ENCODE results near the gene HMCN2.

The HMCN2 gene

DNA sequence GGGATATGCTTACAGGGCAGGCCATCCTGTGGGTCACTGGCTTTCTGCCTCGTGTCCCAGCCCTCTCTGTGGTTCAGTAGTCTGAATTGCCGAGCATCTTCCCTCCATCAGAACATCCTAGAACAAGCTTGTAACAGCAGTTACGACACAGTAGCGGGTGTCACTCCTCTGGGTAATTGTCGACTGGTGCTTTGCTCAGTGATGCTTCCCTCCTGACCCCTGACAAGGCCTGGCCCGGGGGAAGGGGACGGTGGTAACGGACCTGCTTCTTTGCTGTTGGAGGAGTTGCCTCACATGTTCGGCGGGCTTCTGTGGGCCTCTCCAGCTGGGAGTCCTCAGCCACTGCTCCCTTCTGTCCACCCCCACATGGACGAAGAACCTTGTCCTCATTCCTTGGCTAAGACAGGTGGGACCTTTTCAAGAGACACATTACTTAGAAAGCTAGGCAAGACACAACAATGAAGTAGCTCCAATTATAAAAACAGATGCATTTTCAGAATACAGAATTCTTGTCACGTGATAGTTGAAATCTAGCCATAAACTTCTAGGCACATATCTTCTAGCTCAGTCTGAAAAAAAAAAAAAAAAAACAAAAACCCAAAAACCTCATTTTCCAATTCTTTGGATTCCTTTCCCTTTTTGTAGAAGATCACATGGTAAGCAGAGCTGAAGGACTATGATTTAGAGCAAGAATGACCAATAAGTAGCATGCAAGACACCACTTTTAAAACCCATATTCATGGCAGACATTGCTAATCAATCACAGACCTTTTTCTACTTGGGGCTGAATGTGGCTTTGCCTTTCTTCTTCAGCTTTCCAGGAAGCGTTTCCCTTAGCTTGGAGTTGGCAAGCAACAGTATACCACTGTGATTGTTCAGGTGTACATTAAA, 25.0 kb downstream of the HMCN2 start:
- no peak for DNase-seq

DNA sequence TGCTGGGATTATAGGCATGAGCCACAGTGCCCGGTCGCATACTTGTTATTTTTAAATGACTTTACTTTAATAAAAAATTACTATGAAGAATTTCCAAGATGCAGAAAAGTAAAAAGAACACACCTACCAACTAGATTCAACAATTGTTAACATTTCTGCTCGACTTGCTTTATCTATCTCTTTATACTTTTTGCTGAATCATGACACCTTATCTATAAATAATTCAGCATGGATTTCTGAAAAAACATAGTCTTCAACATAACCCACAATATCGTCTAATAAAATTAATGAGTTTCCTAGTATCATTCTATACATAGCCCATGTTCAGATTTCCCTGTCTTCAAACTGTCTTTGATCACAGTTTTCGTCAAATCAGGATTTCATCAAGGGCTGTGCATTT, 25.9 kb downstream of the HMCN2 start:
- DNase-seq: no peak

DNA sequence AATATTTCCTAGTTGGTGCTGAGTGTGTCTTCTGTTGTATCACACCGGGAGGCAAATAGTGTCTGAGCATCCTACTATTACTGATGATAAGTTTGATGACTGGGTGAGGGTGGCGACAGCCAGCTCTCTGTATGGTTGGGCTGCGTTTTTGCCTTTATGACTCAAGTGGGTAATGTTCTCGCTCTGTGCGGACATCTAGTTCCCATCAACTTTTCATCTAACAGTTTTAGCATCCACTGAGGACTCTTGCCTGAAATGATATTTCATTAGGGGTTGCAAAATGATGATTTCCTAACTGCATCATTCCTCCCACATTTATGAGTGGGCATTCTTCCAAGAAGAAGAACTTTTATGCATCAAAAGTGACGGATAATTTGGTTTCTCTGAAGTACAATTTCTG, 26.5 kb downstream of the HMCN2 start:
- DNase-seq: no peak

DNA sequence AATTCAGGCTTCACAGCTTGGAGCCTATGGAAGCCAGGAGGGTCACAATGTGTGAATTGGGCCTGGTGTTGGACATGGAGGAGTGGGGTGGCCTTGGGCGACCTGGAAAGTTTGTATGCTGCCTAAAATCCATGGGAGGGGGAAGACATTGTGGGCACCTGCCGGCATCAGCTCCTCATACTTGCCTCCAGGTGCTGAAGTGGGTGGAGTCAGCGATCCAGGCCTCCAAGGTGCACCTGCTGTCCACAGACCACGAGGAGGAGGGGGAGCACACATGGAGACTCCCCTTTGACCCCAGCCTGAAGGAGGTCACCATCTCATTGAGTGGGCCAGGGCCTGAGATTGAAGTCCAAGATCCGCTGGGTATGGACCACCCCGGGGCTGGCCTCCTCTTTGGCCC, 29.1 kb downstream of the HMCN2 start:
- no peak for DNase-seq

DNA sequence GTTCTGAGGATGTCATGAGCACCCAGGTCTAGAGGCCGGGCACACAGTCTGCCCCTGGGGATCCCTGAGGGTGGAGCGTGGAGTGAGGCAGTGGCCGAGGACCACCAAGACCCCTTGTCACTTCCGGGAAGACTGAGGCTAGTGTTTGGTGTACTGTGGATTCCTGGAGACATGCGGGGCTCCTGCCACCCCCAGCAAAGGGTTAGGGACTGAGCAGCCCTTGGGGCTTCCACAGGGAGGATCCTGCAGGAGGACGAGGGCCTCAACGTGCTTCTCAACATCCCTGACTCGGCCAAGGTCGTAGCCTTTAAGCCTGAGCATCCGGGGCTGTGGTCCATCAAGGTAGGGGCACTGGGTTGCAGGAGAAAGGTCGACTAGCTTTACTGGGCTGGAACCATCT, 29.9 kb downstream of the HMCN2 start:
- DNase-seq: no peak

DNA sequence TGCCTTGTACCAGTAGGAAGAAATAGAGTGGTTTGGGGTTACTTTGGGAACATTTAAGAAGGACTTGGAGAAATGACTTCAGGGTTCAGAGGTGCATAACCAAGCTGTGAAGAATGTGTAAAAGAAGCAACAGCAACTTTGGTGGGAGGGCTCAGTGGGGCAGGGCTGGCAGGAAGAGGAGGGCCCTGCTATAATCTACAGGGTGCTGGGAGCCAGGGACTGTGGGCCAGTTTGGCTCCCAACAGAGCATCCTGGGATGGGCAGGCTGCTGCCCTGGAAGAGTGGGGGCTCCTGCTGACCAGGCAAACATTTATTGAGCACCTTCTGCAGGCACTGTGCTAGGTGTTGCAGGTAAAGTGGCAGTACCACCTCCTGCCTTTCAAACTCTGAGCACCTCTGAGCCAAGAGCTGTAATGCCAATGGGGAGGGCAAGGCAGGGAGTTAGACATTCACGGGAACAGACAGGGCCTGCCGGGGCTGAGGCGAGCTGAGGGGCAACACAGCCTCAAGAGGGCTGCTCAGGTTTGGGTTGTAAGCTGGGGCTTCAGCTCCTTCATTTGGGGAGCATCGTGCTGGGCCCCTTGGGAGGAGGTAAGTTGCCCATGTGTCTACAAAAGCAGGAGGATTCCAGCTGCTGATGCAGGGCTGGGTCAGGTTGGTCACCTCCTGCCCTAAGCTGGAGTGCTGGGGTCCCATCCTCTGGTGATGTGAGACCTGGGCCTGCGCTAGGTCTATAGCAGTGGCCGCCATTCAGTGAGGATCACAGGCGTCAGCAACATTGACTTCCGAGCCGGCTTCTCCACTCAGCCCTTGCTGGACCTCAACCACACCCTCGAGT, 30.6 kb downstream of the HMCN2 start:
- DNase-seq: no peak

DNA sequence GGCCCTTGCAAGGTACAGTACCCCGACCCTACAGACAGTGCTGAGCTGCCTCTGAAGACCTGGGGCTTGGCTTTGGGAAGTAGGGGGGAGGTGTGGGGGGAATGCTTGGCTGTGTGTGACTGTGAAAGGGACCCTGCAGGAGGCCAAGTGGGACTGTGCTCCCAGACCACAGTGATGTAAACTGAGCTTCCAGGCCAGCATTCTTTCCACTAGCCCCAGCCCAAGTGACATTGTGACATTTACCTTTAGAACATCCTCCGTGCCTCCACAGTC, 31.2 kb downstream of the HMCN2 start:
- DNase-seq: no peak

DNA sequence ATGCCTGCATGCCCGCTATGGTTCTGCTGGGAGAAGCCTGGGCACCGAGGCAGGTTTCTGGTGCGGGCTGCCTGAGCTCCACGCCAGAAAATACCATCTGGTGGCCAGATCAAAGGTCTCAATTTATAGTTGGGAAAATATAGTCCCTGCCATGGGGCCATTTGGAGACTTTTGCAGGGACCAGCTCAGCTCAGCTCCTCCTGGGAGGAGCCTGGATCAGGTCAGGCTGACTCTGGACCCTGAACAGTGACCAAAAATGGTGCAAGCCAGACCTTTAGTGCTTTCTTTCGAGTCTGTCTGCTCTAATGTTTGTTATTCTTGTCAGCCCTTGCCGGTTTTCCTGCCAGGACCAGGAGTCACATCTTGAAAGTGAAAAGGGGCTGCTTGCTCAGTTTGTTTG, 31.8 kb downstream of the HMCN2 start:
- no peak for DNase-seq

DNA sequence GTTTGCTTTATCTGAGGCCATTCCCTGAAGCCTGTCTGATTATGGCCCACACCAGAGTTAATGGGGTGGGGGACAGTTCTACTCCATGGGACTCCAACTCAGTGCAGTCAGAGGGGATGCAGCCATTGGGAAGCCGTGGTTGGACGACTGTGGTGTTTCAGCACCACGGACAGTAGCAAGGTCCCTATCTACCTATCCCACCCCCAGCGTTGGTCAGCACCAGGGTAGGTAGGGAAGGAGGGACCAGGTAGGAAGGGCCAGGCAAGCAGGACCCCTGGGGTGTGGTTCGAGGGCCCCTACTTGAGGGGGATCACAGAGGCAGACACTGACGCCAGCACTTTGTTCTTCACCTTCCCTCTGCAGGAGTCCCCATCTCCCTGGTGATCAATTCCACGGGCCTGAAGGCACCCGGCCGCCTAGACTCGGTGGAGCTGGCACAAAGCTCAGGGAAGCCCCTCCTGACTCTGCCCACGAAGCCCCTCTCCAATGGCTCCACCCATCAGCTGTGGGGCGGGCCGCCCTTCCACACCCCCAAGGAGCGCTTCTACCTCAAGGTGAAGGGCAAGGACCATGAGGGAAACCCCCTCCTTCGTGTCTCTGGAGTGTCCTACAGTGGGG, 33.2 kb downstream of the HMCN2 start:
- DNase-seq: peak; percentile 16

DNA sequence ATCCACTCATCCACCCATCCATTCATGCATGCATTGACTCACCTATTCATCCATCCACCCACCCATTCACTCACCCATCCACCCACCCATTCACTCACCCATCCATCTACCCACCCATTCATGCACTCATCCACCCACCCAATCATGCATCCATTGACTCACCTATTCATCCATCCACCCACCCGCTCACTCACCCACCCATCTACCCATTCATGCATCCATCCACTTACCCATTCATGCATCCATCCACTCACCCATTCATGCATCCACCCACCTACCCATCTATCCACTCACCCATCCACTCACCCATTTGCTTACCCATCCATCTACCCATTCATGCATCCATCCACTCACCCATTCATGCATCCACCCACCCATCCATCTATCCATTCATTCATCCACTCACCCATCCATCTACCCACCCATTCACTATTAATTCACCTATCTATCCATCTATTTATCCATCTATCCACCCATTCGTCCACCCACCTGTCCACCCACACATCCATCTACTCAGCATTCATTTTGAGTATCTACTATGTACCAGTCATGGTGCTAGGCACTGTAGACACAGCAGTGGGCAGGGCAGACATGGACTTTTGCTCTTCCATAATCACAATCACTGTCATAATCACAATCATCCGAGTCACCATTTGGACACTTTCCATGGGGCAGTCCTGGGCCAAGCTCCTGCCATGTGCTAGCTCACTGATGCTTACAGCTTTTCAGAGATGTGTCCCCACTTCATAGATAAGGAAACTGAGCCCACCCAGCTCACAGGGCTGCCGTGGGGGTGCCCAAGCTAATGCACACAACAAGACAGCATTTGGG, 34.4 kb downstream of the HMCN2 start:
- DNase-seq: no peak

DNA sequence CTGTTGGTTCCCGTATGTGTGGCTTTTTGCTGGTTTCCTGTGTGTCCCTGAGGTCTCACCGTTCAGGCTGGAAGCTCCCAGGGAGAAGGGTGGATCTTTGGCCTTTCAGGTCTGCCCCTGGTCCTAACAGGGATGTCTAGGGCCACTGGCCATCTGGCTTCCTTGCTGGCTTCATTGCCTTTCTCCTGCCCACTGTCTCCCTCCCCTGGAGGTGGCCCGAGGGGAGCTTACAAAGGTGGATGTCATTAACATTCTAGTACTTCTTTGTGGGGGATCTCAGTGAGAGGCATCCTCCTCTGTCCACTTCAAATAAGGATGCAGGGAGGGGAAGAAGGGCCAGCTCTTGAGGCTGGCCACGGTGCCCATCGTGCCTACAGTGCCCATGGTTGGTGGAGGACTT, 35.2 kb downstream of the HMCN2 start:
- DNase-seq: no peak

DNA sequence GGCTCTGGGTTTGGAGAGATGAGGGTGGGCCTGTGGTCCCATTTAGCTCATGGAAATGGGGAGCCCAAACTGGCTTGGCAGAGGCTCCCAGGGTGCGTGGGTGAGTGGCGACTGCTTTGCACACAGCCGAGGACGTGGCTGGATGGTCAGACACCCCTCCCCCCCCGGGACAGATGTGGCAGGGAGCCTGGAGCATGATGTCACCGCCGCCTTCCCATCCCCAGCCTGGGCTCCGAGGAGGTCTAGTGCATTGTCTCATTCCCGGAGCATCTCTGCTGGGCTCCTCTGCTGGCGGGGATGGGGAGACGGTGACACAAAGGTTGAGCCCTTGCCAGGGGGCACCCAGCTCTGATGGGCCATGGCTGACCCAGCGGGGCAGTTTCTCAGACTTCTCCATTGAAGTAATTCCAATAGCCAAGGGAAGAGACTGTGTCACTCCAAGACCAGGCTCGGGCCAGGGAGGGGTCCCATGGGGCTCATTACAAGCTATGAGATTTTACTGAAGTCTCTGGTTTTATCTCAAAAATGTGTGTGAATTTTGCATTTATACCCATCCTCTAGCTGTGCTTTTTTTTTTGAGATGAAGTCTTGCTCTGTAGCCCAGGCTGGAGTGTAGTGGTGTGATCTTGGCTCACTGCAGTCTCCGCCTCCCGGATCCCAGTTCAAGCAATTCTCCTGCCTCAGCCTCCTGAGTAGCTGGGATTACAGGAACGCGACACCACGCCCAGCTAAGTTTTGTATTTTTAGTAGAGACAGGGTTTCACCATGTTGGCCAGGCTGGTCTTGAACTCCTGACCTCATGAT, 36.1 kb downstream of the HMCN2 start:
- DNase-seq: no peak

DNA sequence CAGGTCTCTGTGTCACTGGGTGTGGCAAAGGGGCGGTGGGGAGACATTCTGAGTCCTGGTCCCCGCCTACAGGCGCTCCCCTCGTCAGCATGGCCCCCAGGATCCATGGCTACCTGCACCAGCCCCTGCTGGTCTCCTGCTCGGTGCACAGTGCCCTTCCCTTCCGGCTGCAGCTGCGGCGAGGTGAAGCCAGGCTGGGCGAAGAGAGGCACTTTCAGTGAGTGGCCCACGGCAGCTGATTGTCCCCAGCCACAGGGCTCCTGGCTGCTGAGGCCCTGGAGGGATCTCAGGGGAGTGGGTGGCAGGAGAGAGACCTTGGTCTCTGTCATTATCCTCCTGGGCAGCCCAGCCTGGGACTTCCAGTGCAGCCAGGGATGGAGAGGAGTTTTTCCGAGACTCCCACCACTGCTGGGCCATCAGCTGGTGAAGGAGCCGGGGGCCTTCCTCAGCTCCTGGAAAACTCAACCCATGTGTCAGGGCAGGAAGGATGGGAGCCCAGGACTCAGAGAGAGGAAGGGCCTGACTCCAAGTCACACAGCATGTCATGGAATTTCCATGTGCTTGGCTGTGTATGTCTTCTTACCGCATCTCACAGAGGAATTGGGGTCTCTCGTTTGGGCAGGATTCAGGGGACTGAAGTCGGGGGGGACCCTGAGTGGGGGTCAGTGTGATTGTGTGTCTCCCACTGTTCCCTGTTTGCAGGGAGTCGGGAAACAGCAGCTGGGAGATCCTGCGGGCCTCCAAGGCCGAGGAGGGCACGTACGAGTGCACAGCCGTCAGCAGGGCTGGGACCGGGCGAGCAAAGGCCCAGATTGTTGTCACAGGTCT, 37.4 kb downstream of the HMCN2 start:
- DNase-seq: no peak

DNA sequence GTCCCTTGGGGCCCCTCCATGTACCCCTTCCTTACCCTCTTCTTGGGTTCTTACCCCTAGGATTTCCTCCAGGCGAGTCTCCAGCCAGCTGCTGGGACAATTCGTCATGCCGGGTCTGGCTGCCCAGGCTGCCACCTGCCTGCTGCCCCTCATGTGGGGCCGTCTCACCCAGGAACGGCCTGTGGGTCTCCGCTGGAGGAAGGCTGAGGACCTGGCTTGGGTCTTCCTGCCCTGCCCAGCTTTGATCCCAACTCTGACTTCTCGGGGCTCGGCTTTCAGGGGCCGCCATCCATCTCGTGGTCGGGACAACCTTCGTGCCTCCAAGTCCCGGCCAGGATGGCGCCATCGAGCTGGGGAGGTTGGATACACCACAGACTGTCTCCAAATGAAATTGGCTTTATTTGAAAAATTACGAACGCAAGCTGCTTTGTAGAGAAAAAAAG, 38.1 kb downstream of the HMCN2 start:
- no peak for DNase-seq

DNA sequence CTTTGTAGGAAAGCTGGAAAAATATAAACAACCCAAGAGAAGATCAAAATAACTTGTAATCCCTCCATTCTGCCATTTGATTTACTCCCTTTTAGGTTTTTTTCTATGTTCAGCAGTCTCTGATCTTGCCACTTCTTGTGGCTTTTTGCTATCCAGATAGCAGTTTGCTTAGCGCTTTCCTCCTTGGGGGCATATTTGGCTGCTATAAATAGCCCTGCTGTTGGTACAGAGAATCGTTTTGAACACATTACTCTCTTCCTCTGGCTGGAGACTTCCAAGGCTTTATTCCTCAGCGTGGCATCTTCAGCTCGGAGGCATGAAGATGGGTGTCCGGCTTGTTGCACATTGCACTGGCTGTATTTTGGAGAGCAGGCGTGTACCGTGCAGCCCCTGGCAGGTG, 38.6 kb downstream of the HMCN2 start:
- no peak for DNase-seq

DNA sequence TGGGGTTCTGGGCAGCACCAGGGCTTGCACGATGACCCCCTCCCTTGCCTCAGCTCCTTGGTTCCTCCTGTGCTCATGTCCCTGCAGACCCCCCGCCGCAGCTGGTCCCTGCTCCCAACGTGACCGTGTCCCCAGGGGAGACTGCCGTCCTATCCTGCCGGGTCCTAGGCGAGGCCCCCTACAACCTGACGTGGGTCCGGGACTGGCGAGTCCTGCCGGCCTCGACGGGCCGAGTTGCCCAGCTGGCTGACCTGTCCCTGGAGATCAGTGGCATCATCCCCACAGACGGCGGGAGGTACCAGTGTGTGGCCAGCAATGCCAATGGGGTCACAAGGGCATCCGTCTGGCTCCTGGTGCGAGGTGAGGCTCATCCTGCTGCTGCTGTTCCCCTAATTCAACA, 39.1 kb downstream of the HMCN2 start:
- no peak for DNase-seq

DNA sequence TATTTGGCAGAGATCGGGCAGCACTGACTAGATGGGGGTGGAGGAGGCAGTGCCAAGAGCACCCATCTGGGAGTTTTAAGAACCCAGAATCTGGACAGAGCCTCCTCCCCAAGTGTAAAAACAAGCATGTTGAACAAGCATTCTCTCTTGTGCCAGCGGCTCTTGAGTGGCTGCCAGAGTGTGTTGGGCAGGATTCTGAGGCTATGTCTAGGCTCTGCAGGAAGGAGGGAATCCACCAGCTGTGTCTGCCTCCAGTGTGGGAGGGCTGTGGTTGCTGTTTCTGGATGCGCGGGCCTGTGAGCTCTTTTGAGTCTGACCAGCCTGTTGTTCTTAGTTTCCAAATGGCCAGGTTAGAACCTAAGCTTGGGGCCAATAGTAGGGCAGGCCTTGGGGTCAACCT, 39.8 kb downstream of the HMCN2 start:
- DNase-seq: no peak

DNA sequence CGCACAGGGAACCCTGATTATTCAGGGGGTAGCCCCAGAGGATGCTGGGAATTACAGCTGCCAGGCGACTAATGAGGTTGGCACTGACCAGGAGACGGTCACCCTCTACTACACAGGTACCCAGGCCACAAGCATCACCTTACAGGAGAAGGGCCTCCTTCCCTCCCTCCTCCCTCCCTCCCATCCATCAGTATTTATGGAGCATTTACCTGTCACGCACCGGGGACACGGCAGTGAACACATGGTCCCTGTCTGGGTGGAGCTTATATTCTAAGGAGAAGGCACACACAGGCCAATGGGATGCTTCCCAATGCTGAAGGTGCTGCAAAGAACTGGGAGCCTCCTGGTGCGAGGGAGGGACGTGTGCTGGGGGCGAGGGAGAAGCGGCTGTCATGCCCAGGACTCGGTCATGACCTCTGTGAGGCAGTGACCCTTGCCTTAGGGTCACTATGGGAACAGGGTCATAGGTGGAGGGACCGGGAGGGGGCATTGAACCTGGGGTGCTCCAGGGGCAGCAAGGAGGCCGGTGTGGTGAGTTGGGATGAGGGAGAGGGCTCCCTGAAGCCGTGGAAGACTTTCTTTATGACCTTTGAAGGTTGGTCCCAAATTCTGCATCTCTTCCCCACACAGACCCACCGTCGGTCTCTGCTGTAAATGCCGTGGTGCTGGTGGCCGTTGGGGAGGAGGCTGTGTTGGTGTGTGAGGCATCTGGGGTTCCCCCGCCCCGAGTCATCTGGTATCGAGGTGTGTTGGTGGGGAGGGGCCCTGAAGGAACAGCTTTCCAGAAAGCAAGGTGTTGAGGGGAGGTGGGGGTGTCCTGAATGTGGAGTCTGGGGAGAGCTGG, 41.5 kb downstream of the HMCN2 start:
- DNase-seq: no peak

DNA sequence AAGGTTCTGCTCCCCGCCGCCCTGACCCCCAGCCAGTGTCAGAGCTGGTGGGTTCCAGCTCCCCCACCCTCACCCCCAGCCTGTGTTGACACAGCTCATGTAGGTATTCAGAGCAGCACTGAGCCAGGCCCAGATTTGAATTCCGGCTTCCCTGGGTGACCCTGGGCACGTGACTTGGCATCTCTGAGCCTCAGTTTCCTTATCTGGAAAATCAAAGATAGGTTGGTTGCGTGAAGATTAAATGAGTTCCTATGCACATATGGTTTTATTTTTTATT, 42.0 kb downstream of the HMCN2 start:
- no peak for DNase-seq

DNA sequence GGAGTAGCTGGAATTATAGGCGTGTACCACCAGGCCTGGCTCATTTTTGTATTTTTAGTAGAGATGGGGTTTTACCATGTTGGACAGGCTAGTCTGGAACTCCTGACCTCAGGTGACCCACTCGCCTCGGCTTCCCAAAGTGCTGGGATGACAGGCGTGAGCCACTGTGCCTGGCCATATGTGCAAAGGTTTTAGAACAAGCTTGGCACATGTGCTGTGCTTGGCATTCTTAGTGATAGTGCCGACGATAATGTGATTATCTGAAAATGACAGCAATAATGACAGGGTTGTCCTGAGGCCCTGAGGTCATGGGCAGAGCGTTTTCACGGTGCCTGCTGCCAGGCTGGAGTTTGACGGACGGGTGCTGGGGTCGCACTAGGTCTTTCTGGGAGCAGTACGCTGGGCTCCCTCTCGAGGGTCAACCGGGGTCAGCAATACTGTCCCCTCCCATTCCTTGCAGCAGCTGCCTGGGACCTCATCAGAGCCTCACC, 42.6 kb downstream of the HMCN2 start:
- DNase-seq: no peak
